GM12864 (cell line): ENCODE results near the gene ANXA4.
A peak's percentile ranks its signal among the peaks of the same experiment; 100 is the strongest.
"Not testable (repeated sequence)": the region's sequence is repeated elsewhere in the genome, so short reads cannot be mapped to it uniquely, and the experiment has no call there.

ENCODE experiments used
- DNase-seq: peaks from one replicate; pipeline ENCODE4 v3.0.0-alpha.2; 2011; ENCODE audit warnings: low read depth
- H3K4me3 ChIP-seq: 2 replicates; pipeline ENCODE4 v1.5.1; 2011; ENCODE audit warnings: mild to moderate bottlenecking, low read depth, low read length, control low read depth
- CTCF ChIP-seq: IDR thresholded peaks from 2 replicates; pipeline ENCODE4 v1.5.1; 2011; ENCODE audit warnings: low read depth, mild to moderate bottlenecking, moderate library complexity, low read length, control low read depth, inconsistent platforms; ENCODE audit errors: missing control alignments

ANXA4 gene

DNA sequence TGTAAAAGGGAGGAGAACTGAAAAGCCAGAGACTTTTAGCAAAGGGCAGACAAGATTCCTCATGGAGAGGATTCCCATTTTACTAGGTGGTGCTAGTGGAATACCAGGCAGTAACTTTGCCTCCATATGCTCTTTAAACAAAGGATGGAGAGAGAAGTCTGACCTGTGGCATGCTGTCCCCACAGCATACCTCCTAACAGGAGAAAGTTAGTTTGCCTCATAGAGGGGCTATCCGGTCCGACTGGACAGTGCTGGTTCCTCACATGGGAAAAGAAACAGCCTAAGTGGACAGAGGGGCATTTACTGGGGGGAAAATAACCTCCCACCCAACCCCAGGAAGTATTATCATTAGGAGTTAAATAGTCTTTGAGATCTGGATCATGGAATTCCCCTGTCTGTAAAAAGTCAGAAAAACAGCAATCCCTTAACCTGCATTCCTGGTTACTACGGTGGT lies 55.9 kb downstream of the ANXA4 start:
- TF ChIP-seq CTCF: no peak
- no peak for DNase-seq
- H3K4me3 ChIP-seq: peak overlapping the region; percentile 52

DNA sequence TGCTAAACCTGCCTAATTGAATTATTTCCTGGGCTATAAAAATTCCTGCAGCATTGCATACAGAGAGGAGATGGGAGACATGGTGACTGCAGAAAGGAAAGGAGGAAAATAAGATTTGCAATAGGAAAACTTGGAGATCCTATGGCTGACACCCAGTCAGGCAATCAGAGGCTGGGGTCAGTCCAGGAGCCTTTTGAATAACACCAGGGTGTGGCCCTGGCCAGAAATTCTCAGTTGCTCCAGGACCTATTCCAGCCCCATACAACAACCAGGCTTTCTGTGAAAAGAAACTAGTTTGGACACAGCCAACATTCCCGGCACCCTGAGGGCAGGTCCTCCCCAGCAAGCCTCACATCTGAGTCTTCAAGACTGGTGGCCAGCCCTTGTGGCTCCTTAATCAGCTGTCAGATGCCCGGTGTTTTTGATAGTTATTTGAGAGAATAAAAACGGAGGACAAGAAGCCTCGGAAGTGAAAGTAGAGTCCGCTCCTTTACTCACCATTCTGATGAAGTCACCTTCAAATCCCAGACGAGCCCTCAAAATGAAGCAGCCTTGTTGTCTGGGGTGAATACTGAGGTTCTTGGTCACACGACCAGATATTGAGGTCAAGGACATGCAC lies 56.5 kb downstream of the ANXA4 start:
- no peak for DNase-seq
- no peak for TF ChIP-seq CTCF
- H3K4me3 ChIP-seq: peak overlapping the region; percentile 52

GRCh38 chr2:69798909-69799526 lies 57.1 kb downstream of the ANXA4 start:
- DNase-seq: peak; percentile 57
- H3K4me3 ChIP-seq: peak overlapping the region; percentile 52
- TF ChIP-seq CTCF: no peak

DNA sequence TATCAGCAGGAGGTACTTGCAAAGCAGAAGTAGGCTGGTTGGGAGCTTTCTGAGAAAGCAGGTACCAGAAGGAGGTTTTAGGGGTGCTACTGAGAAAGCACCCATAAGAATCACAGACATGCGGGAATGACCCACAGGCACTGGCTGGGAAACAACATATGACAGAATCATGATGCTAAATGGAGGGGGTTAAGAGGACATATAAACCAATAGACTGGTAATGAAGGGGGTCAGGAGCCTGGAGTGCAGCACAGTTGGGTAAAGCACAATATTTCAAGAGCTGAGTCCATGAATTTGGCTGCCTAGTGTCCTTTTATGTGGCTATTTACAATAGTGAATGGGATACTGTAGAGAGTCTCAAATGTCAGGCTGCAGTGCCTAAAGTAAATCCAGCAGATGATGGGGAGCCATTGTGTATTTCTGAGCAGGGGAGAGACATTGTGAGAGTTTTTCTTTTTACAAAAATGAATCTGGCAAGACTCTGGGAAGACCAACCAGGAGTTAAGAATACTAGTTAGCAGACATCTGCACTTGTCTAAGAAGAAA lies 59.9 kb downstream of the ANXA4 start:
- DNase-seq: no peak
- H3K4me3 ChIP-seq: no peak overlapping the region
- no peak for TF ChIP-seq CTCF

GRCh38 chr2:69802781-69803367 lies 60.9 kb downstream of the ANXA4 start:
- not testable (repeated sequence) for H3K4me3 ChIP-seq, DNase-seq

DNA sequence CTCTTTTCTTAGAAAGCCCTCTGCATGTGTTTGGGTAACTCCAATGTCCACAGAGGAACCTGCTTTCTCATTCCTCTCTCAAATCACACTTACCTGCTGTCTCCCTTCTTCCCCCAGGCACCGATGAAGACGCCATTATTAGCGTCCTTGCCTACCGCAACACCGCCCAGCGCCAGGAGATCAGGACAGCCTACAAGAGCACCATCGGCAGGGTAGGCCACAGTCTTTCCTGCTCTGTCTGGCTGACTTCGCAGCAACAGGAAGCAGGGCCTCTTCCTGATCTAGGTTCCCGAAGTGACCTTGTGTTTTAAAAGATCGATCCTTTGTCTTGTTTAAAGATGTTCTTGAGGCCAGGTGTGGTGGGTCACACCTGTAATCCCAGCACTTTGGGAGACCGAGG lies 62.5 kb downstream of the ANXA4 start:
- no peak for TF ChIP-seq CTCF
- no peak overlapping the region for H3K4me3 ChIP-seq
- no peak for DNase-seq

DNA sequence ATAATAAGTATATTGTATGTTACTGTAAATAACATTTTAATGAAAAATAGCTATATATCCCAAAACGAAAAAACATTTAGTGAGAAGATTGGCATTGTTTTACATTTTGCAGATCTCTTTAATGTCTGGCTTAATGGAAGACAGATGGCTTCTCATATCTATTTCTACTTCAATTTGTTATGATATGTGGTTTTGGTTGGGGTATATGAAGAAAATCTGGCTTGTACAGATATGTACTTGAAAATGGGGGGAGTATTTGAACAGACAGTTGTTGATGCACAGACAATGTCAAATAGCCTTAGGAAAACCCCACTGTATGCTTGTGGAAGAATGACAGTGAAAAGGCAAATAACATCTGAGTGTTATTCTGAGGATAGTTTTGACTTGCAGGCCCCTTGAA lies 64.0 kb downstream of the ANXA4 start:
- no peak overlapping the region for H3K4me3 ChIP-seq
- DNase-seq: no peak
- TF ChIP-seq CTCF: no peak
